Measurements from ENCODE around the gene GUCA2A.

Gene GUCA2A

GRCh38 chr1:42138586-42138985 lies 26.0 kb downstream of the GUCA2A start:
- H3K27ac ChIP-seq, result no peak overlapping the region
- TF ChIP-seq CTCF (conservative IDR thresholded peaks at IDR 0.05), result no peak
- TF ChIP-seq ZFX (IDR thresholded peaks at IDR 0.05), result no peak

DNA sequence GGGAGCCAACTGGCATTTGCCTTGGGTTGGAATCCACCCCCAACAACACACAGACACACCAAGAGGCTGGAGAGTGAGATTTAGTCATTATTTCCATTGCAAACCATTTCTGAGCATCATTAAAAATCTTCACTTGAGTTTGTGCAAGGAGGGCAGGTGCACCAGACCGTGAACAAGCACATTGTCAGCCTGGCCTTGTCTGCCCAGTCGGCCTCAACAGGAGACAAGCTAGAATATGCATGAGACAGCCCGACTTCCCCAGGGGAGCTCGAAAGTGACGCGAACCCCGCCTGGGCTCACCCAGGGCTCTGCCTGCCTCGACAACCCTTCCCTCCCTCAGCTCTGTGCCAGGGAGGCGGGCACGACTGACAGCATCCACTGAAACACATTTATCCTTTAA lies 26.8 kb downstream of the GUCA2A start:
- H3K27ac ChIP-seq, result no peak overlapping the region
- no peak for TF ChIP-seq ZFX (IDR thresholded peaks at IDR 0.05)

DNA sequence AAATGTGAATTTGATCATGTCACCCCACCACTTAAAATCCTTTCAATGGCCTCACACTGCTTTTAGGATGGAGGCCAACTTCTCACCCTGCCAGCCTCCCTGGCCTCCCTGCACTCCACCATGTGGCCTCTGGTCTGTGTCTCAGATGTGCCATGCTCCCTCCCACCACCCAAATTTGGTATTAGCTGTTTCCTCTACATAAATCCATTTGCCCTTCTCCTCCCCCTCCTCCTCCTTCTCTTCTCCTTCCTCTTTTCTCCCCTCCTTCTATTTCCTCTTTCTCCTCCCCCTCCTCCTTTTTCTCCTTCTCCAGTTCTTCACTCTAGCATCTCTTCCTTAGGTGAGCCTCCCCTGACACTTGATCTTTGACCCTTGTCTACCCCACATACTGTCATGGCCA lies 28.1 kb downstream of the GUCA2A start:
- no peak overlapping the region for H3K27ac ChIP-seq
- TF ChIP-seq ZFX (IDR thresholded peaks at IDR 0.05), result no peak
- no peak for TF ChIP-seq CTCF (conservative IDR thresholded peaks at IDR 0.05)

GRCh38 chr1:42135426-42135825 lies 29.1 kb downstream of the GUCA2A start:
- TF ChIP-seq CTCF (conservative IDR thresholded peaks at IDR 0.05) (no peak), ZFX (IDR thresholded peaks at IDR 0.05) (no peak)
- no peak overlapping the region for H3K27ac ChIP-seq

- TF ChIP-seq ZFX (IDR thresholded peaks at IDR 0.05), result no peak
- no peak for TF ChIP-seq CTCF (conservative IDR thresholded peaks at IDR 0.05)
Measured at GRCh38 chr1:42133809-42134526, 30.6 kb downstream of the GUCA2A start.

GRCh38 chr1:42133390-42133789 lies 31.2 kb downstream of the GUCA2A start:
- TF ChIP-seq ZFX (IDR thresholded peaks at IDR 0.05) (no peak), CTCF (conservative IDR thresholded peaks at IDR 0.05) (no peak)
- no peak overlapping the region for H3K27ac ChIP-seq

More at GRCh38 chr1:42133809-42134526, 30.6 kb downstream of the GUCA2A start:
- no peak overlapping the region for H3K27ac ChIP-seq

DNA sequence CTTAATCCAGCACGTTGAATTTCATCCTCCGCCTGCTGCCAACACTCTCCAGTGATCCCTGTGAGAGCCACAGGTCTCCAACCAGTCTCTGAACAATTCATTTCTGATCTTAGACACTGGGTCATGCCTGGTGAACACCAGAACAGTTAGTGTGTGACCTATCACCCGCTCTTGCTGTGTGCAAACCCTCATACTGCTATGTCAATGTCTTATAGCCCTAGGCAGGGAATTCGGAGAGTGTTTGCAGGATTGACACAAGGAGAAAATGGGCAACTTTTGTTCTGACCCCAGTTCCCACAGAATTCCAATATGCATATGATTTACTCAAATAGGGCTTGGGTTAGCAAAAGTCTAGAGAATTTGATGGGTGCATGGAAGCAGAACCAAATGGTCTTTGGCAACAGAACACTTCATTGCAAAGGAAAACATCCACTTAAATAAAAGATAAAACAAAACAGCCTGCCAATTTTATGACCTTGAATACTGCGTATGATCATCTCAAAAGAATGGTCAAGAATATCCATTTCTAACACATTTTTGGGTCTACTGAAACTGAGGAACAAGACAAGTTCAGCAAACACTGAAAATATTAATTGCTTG lies 34.4 kb downstream of the GUCA2A start:
- H3K27ac ChIP-seq, result no peak overlapping the region
- TF ChIP-seq ZFX (IDR thresholded peaks at IDR 0.05), result no peak
- TF ChIP-seq CTCF (conservative IDR thresholded peaks at IDR 0.05), result no peak

DNA sequence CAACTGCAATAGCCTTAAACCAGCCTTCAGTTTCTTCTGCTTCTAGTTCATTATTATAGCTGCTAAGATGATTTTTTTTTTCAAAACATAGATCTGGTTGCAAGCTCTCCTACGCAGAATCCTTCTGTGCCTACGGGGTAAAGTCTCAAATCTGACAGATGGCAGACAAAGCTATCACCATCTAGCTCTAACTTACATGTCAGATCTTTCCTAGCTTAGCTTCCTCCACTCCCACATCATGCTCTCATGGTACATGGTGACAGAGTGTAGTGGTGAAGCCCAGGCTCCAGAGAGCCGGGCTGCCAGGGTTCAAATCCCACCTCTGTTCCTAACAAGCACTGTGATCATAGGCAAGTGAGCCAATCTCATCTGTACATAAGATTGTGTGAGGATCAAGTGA lies 35.6 kb downstream of the GUCA2A start:
- no peak for TF ChIP-seq ZFX (IDR thresholded peaks at IDR 0.05)
- H3K27ac ChIP-seq, result no peak overlapping the region
